ENCODE measurements around the gene MTM1. TPM values are rescaled to one million over a fixed set of nuclear protein-coding genes. Genes with fewer than 3 reads are reported as not detected.
A peak's percentile ranks its signal among the peaks of the same experiment; 100 is the strongest.

The MTM1 gene
- total and polyA plus RNA-seq, 9 of the 15 experiments (the other 6 are each of a cell fraction or from before 2014, with no cell fraction given) = 5.6 to 13.3 (median 9.5) TPM

DNA sequence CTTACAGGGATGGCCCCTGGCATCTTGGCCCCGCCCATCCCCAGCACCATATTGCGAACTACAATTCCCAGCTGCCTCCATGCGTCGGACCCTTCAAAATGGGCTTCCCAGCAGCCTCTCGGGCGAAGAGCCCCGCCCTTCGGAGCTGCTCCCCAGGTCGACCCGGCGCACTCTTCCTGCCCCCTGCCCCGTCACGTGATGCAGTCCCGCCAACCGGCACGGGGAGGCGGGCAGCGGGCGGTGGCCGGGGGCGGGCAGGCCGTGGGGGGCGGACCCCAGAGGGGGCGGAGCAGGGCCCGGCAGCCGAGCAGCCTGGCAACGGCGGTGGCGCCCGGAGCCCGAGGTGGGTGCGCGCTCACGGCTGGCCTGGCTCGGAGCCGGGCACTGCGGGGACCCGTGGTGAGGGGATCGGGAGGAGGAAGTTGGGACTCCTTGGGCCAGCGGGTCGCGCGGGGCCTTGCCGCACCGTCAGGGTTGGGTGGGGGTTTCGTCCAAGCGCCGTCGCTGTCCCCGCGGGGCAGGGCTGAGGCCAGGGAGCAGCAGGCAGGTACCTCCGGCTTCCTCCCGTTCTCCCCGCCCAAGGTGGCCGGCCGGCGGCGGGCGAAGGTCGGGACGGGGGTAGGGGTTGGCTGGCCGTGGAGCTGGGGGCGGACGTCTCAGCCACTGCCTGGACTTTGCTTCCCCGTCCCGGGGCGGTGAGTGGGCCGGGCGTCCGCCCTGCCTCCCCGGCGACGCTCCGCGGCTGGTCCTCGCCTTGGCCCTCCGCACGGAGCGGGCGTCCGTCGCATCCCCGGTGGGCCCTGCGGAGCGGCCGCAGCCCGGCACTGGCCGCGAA is at the start of gene MTM1 (continued):
- no peak for TF ChIP-seq MYC (IDR thresholded peaks at IDR 0.05; ENCODE audit: low read depth, low read length)
- TF ChIP-seq MYC (CRISPR knock-in tag; IDR thresholded peaks at IDR 0.05; ENCODE audit: borderline replicate concordance, low read depth) = no peak
- TF ChIP-seq CXXC5 (CRISPR knock-in tag; IDR thresholded peaks at IDR 0.05) = peak; percentile 59; the same call in 1 of the 2 replicates
- TF ChIP-seq, protein P1, sequence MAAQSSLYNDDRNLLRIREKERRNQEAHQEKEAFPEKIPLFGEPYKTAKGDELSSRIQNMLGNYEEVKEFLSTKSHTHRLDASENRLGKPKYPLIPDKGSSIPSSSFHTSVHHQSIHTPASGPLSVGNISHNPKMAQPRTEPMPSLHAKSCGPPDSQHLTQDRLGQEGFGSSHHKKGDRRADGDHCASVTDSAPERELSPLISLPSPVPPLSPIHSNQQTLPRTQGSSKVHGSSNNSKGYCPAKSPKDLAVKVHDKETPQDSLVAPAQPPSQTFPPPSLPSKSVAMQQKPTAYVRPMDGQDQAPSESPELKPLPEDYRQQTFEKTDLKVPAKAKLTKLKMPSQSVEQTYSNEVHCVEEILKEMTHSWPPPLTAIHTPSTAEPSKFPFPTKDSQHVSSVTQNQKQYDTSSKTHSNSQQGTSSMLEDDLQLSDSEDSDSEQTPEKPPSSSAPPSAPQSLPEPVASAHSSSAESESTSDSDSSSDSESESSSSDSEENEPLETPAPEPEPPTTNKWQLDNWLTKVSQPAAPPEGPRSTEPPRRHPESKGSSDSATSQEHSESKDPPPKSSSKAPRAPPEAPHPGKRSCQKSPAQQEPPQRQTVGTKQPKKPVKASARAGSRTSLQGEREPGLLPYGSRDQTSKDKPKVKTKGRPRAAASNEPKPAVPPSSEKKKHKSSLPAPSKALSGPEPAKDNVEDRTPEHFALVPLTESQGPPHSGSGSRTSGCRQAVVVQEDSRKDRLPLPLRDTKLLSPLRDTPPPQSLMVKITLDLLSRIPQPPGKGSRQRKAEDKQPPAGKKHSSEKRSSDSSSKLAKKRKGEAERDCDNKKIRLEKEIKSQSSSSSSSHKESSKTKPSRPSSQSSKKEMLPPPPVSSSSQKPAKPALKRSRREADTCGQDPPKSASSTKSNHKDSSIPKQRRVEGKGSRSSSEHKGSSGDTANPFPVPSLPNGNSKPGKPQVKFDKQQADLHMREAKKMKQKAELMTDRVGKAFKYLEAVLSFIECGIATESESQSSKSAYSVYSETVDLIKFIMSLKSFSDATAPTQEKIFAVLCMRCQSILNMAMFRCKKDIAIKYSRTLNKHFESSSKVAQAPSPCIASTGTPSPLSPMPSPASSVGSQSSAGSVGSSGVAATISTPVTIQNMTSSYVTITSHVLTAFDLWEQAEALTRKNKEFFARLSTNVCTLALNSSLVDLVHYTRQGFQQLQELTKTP (IDR thresholded peaks at IDR 0.05; ENCODE audit: low read depth in 1 of 2, partially characterized antibody in 2 of 2) = peak in 1 of 2 experiments; percentile 95
- TF ChIP-seq, protein P2, sequence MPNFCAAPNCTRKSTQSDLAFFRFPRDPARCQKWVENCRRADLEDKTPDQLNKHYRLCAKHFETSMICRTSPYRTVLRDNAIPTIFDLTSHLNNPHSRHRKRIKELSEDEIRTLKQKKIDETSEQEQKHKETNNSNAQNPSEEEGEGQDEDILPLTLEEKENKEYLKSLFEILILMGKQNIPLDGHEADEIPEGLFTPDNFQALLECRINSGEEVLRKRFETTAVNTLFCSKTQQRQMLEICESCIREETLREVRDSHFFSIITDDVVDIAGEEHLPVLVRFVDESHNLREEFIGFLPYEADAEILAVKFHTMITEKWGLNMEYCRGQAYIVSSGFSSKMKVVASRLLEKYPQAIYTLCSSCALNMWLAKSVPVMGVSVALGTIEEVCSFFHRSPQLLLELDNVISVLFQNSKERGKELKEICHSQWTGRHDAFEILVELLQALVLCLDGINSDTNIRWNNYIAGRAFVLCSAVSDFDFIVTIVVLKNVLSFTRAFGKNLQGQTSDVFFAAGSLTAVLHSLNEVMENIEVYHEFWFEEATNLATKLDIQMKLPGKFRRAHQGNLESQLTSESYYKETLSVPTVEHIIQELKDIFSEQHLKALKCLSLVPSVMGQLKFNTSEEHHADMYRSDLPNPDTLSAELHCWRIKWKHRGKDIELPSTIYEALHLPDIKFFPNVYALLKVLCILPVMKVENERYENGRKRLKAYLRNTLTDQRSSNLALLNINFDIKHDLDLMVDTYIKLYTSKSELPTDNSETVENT (CRISPR knock-in tag; IDR thresholded peaks at IDR 0.05) = 0 out of 2 replicates have a peak, but pooled peaks have one; percentile 8
- TF ChIP-seq ZNF124 (CRISPR knock-in tag; IDR thresholded peaks at IDR 0.05) = no peak
- TF ChIP-seq, protein P3, sequence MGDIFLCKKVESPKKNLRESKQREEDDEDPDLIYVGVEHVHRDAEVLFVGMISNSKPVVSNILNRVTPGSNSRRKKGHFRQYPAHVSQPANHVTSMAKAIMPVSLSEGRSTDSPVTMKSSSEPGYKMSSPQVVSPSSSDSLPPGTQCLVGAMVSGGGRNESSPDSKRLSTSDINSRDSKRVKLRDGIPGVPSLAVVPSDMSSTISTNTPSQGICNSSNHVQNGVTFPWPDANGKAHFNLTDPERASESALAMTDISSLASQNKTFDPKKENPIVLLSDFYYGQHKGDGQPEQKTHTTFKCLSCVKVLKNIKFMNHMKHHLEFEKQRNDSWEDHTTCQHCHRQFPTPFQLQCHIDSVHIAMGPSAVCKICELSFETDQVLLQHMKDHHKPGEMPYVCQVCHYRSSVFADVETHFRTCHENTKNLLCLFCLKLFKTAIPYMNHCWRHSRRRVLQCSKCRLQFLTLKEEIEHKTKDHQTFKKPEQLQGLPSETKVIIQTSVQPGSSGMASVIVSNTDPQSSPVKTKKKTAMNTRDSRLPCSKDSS (IDR thresholded peaks at IDR 0.05; ENCODE audit: low read depth, partially characterized antibody) = no peak
- TF ChIP-seq ZNF76 (CRISPR knock-in tag; IDR thresholded peaks at IDR 0.05; ENCODE audit: borderline replicate concordance) = no peak
- TF ChIP-seq PRMT5 (CRISPR knock-in tag; IDR thresholded peaks at IDR 0.05) = no peak
- TF ChIP-seq TAL1 (IDR thresholded peaks at IDR 0.05) = no peak
- TF ChIP-seq, protein P4, sequence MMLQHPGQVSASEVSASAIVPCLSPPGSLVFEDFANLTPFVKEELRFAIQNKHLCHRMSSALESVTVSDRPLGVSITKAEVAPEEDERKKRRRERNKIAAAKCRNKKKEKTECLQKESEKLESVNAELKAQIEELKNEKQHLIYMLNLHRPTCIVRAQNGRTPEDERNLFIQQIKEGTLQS (IDR thresholded peaks at IDR 0.05) = no peak
- TF ChIP-seq, protein P4 (CRISPR knock-in tag; conservative IDR thresholded peaks at IDR 0.05) = no peak
- TF ChIP-seq, protein P5, sequence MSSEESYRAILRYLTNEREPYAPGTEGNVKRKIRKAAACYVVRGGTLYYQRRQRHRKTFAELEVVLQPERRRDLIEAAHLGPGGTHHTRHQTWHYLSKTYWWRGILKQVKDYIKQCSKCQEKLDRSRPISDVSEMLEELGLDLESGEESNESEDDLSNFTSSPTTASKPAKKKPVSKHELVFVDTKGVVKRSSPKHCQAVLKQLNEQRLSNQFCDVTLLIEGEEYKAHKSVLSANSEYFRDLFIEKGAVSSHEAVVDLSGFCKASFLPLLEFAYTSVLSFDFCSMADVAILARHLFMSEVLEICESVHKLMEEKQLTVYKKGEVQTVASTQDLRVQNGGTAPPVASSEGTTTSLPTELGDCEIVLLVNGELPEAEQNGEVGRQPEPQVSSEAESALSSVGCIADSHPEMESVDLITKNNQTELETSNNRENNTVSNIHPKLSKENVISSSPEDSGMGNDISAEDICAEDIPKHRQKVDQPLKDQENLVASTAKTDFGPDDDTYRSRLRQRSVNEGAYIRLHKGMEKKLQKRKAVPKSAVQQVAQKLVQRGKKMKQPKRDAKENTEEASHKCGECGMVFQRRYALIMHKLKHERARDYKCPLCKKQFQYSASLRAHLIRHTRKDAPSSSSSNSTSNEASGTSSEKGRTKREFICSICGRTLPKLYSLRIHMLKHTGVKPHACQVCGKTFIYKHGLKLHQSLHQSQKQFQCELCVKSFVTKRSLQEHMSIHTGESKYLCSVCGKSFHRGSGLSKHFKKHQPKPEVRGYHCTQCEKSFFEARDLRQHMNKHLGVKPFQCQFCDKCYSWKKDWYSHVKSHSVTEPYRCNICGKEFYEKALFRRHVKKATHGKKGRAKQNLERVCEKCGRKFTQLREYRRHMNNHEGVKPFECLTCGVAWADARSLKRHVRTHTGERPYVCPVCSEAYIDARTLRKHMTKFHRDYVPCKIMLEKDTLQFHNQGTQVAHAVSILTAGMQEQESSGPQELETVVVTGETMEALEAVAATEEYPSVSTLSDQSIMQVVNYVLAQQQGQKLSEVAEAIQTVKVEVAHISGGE (CRISPR knock-in tag; IDR thresholded peaks at IDR 0.05) = peak in 1 of 3 experiments; percentile 44; a peak in 2 of 6 replicates
